GM13976 (cell line): ENCODE results near the gene LRRC43.

Experiments used
- DNase-seq: peaks from one replicate; pipeline ENCODE4 v3.0.0; 2012; ENCODE audit warnings: low spot score
- CTCF ChIP-seq: IDR thresholded peaks from 2 replicates; pipeline ENCODE4 v1.5.1; 2012; ENCODE audit warnings: borderline replicate concordance, mild to moderate bottlenecking; ENCODE audit not compliant: insufficient read depth; ENCODE audit errors: extremely low read depth, missing control alignments, control extremely low read depth
- in situ Hi-C: fragments of 300-500 bp; cut with MboI; formaldehyde crosslinking; loops from one replicate; pipeline ENCODE4 v1.12.0; 2022; ENCODE audit warnings: low sequenced_read_pairs, mixed read lengths, inconsistent platforms; ENCODE audit not compliant: unreplicated experiment

The LRRC43 gene

GRCh38 chr12:122227341-122227740 is 44.4 kb downstream of the LRRC43 start:
- TF ChIP-seq CTCF, result no peak
- DNase-seq, result no peak
- in situ Hi-C loops, result no loop called here

DNA sequence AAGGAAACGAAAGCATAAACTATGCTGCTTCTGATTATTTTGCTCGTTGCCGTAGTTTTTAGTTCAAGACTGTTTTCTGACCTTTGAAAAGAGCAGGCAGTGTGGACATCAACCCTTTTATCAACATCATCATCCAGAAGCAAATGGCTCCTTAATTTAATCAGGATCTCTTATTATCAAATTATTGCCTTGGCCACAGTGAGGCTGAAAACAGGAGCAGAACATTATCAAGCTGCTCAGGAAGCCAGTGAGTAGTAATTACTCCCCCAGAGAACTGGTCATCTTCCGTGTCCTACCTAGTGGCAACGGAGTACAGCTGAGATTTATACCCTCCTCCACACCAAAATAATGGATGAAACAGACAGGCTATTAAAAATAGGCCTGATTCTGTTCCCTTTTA is 45.2 kb downstream of the LRRC43 start:
- in situ Hi-C loops, result no loop called here
- TF ChIP-seq CTCF, result no peak
- no peak for DNase-seq

- TF ChIP-seq CTCF, result no peak
- no peak for DNase-seq
- in situ Hi-C loops, result no loop called here
These were observed 47.9 kb downstream of the LRRC43 start for GRCh38 chr12:122230798-122231197.

DNA sequence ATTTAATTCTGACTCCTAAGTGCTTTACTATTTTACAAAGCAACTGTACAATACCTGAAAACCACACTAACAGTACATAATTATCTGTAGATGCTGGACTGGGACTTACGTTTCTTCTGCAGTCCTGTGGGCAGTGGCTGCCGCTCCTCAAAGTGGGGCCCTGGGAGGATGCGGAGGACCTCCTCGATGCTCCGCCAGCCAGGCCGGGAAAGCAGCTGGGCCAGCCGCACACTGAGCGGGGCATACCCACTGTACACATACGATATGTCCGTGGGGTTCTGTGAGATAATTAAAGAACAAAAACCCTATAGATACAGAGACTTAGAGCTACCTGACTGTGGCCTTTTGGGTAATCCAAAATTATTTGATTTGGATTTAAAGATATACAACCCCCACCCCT is 49.8 kb downstream of the LRRC43 start:
- TF ChIP-seq CTCF, result no peak
- DNase-seq, result no peak
- in situ Hi-C loops, result no loop called here

GRCh38 chr12:122235741-122236140 is 52.8 kb downstream of the LRRC43 start:
- no peak for TF ChIP-seq CTCF
- DNase-seq, result no peak
- in situ Hi-C loops, result no loop called here

DNA sequence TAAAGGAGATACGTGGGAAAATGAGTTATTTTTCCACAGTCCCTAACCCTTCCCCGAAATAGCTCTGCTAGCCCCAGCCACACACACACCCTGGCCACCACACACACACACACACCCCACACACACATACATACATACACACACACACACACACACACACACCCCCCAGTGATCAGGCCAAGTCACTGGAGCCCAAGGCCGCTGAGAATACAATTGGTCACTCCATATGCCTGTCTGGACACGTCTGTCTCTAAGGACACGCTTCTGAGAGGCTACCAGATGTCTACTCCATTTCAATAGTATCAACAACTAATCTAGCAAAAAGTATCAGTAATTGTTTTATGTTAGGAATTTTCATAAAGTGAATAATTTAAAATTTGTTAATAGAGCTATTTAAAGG is 55.9 kb downstream of the LRRC43 start:
- in situ Hi-C loops, result no loop called here
- no peak for TF ChIP-seq CTCF
- no peak for DNase-seq

GRCh38 chr12:122243965-122244364 is 61.0 kb downstream of the LRRC43 start:
- no peak for DNase-seq
- in situ Hi-C loops, result no loop called here
- TF ChIP-seq CTCF, result no peak
